Upper lobe of left lung (tissue), 6 donors: ENCODE measurements around the gene TMEM239. TPM values are rescaled to one million over a fixed set of nuclear protein-coding genes. Genes with fewer than 3 reads are reported as not detected.

Experiments
- ATAC-seq, 2 donors: fragments of 200-7000 bp; cut with Tn5 transposase; one replicate each; pipeline ENCODE4 v1.9.1; 2022; ENCODE audit warnings: mild to moderate bottlenecking in 2 of 2, moderate library complexity in 2 of 2; ENCODE audit not compliant: low FRiP score in 2 of 2
- DNase-seq, 2 donors: peaks; one replicate each; pipeline ENCODE4 v3.0.0-alpha.2; 2019 to 2020
- H3K27ac ChIP-seq, 4 donors: fragments of 200-600 bp; sonication (generic); one replicate each; pipeline ENCODE4 v1.5.1; 2016 to 2019
- H3K27me3 ChIP-seq, 4 donors: fragments of 200-600 bp; sonication (generic); one replicate each; pipeline ENCODE4 v1.5.1; 2017 to 2019
- H3K36me3 ChIP-seq, 4 donors: fragments of 200-600 bp; sonication (generic); one replicate each; pipeline ENCODE4 v1.5.1; 2016 to 2019
- H3K4me1 ChIP-seq, 4 donors: fragments of 200-600 bp; sonication (generic); one replicate each; pipeline ENCODE4 v1.5.1; 2018 to 2019
- H3K4me3 ChIP-seq, 4 donors: fragments of 200-600 bp; sonication (generic); one replicate each; pipeline ENCODE4 v1.5.1; 2017 to 2019; ENCODE audit warnings: mild to moderate bottlenecking in 2 of 4, moderate library complexity in 1 of 4
- H3K9me3 ChIP-seq, 4 donors: fragments of 200-600 bp; sonication (generic); one replicate each; pipeline ENCODE4 v1.5.1; 2018 to 2019
- CTCF ChIP-seq, 6 experiments: fragments of 450-650 bp in 4 of 6; fragments of 200-600 bp in 2 of 6; sonication (generic) in 2 of 6; IDR thresholded peaks; one replicate each; pipeline ENCODE4 v1.5.1; 2016 to 2019; ENCODE audit warnings: antibody characterized with exemption in 6 of 6
- EP300 ChIP-seq, 4 donors: sonication (generic); formaldehyde crosslinking; IDR thresholded peaks; one replicate each; pipeline ENCODE4 v1.5.1; 2017; ENCODE audit warnings: antibody characterized with exemption in 4 of 4, control low read depth in 2 of 4
- POLR2A ChIP-seq, 4 donors: fragments of 450-650 bp; IDR thresholded peaks; one replicate each; pipeline ENCODE4 v1.5.1; 2016 to 2017; ENCODE audit warnings: antibody characterized with exemption in 4 of 4, mild to moderate bottlenecking in 2 of 4
- POLR2AphosphoS5 ChIP-seq, 2 donors: sonication (generic); formaldehyde crosslinking; IDR thresholded peaks; one replicate each; pipeline ENCODE4 v1.5.1; 2017; ENCODE audit warnings: antibody characterized with exemption in 2 of 2
- WGBS, 2 donors: methylation state at CpG; one replicate each; pipeline ENCODE4 v1.1.5; 2017 to 2018; 5-methylcytosine and 5-hydroxymethylcytosine counted together
- total RNA-seq, 6 donors: library from RNA; depleted of rRNA in 4 of 6; stranded (reverse); fragments of >200 nt in 4 of 6; gene quantifications; one replicate each; pipeline versions ENCODE4 v1.1.0 to v1.2.1, GENCODE V29; 2016 to 2021
- donor health status: DM: no; HTN: no; CAD: no; lungs with moderate emphysema.
- donor health status: DM: no; HTN: yes; CAD: no; lungs with severe emphysema.

Gene TMEM239
- total RNA-seq, 6 donors from 2014 or later, result not detected

GRCh38 chr20:2851086-2851485 is 34.9 kb downstream of the TMEM239 start:
- H3K36me3 ChIP-seq, result no peaks in the 10 kb centered on the region
- 93 to 95% methylated on average over 10 of the region's 10 CpGs for WGBS, 2 donors
- no peak overlapping the region for H3K27ac ChIP-seq
- peaks cover 0 to 8% (median 2%) of the 10 kb centered on the region in 4 donors for H3K4me1 ChIP-seq
- no peak for DNase-seq
- peak in 1 of 2 donors; percentile 13 for ATAC-seq
- H3K9me3 ChIP-seq, result no peaks in the 10 kb centered on the region
- TF ChIP-seq EP300 (IDR thresholded peaks at IDR 0.05), result no peak
- no peak for TF ChIP-seq POLR2A (IDR thresholded peaks at IDR 0.05)
- H3K4me3 ChIP-seq, result no peak overlapping the region
- no peaks in the 10 kb centered on the region for H3K27me3 ChIP-seq

GRCh38 chr20:2858591-2858990 is 42.4 kb downstream of the TMEM239 start:
- Histone ChIP-seq H3K27ac (no peak overlapping the region), H3K36me3 (peaks cover 6 to 36% (median 33%) of the 10 kb centered on the region in 4 donors), H3K27me3 (no peaks in the 10 kb centered on the region), H3K9me3 (no peaks in the 10 kb centered on the region), H3K4me3 (no peak overlapping the region), H3K4me1 (peaks cover 0 to 10% (median 0%) of the 10 kb centered on the region in 4 donors)
- TF ChIP-seq POLR2A (IDR thresholded peaks at IDR 0.05), result no peak
- TF ChIP-seq CTCF (IDR thresholded peaks at IDR 0.05), result no peak
- no peak for TF ChIP-seq EP300 (IDR thresholded peaks at IDR 0.05)
- TF ChIP-seq POLR2AphosphoS5 (IDR thresholded peaks at IDR 0.05), result no peak
- ATAC-seq, result no peak
- WGBS, 2 donors, result 94% methylated on average over 2 of the region's 2 CpGs
- DNase-seq, result no peak

GRCh38 chr20:2859330-2860121 is 43.4 kb downstream of the TMEM239 start:
- Histone ChIP-seq H3K27ac (no peak overlapping the region), H3K27me3 (no peaks in the 10 kb centered on the region), H3K4me3 (no peak overlapping the region), H3K36me3 (peaks cover 6 to 45% (median 41%) of the 10 kb centered on the region in 4 donors), H3K4me1 (peaks cover 0 to 10% (median 0%) of the 10 kb centered on the region in 4 donors), H3K9me3 (no peaks in the 10 kb centered on the region)
- 80 to 85% methylated on average over 4 of the region's 4 CpGs for WGBS, 2 donors
- no peak for DNase-seq
- TF ChIP-seq POLR2A (IDR thresholded peaks at IDR 0.05), result no peak
- no peak for TF ChIP-seq CTCF (IDR thresholded peaks at IDR 0.05)
- no peak for TF ChIP-seq EP300 (IDR thresholded peaks at IDR 0.05)
- no peak for TF ChIP-seq POLR2AphosphoS5 (IDR thresholded peaks at IDR 0.05)
- no peak for ATAC-seq

DNA sequence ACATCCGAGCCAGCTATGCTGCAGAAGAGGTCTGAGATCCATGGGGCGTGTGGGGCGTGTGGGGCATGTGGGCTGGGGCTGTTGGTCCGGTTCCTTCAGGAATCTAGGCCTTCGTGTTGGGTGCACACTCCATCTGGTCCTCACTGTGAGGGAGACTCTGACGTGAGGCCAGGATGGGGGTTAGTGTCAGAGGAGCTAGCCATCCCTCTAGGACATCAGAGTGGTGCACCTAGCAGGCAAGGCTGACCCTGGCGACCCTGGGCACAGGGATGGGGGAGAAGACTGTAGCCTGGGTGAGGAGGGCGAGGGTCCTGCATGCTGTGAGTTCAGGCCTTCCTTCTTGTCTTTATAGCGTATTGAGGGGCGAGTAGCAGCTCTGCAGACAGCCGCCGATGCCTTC is 48.5 kb downstream of the TMEM239 start:
- TF ChIP-seq POLR2A (IDR thresholded peaks at IDR 0.05), result no peak
- Histone ChIP-seq H3K4me1 (peaks cover 0 to 3% (median 0%) of the 10 kb centered on the region in 4 donors), H3K27me3 (no peaks in the 10 kb centered on the region), H3K36me3 (peaks cover 6 to 67% (median 54%) of the 10 kb centered on the region in 4 donors), H3K9me3 (no peaks in the 10 kb centered on the region), H3K27ac (no peak overlapping the region), H3K4me3 (no peak overlapping the region)
- WGBS, 2 donors, result 93 to 97% methylated on average over 6 to 12 of the region's 12 CpGs
- no peak for DNase-seq
- no peak for ATAC-seq

GRCh38 chr20:2865101-2865500 is 48.9 kb downstream of the TMEM239 start:
- no peak overlapping the region for H3K4me3 ChIP-seq
- H3K36me3 ChIP-seq, result peaks cover 6 to 62% (median 54%) of the 10 kb centered on the region in 4 donors
- no peaks in the 10 kb centered on the region for H3K9me3 ChIP-seq
- H3K27ac ChIP-seq, result no peak overlapping the region
- WGBS, 2 donors, result 90 to 100% methylated on average over 9 to 10 of the region's 10 CpGs
- H3K27me3 ChIP-seq, result no peaks in the 10 kb centered on the region
- DNase-seq, result no peak
- H3K4me1 ChIP-seq, result peaks cover 0 to 3% (median 0%) of the 10 kb centered on the region in 4 donors
- no peak for ATAC-seq
- TF ChIP-seq POLR2AphosphoS5 (IDR thresholded peaks at IDR 0.05), result no peak
- TF ChIP-seq POLR2A (IDR thresholded peaks at IDR 0.05), result no peak
- TF ChIP-seq EP300 (IDR thresholded peaks at IDR 0.05), result no peak
- TF ChIP-seq CTCF (IDR thresholded peaks at IDR 0.05), result no peak
